SK-N-SH treated with all-trans-retinoic acid at 6 μM for 48 hours (cell line): ENCODE results near the gene ATRNL1.
"Not testable (repeated sequence)": the region's sequence is repeated elsewhere in the genome, so short reads cannot be mapped to it uniquely, and the experiment has no call there.

Source experiments
- ATAC-seq: fragments of 200-7000 bp; cut with Tn5 transposase; 3 replicates; pipeline ENCODE4 v1.9.1; 2020; ENCODE audit warnings: mild to moderate bottlenecking, moderate library complexity
- ARNTL ChIP-seq: fragments of 450-650 bp; formaldehyde crosslinking; IDR thresholded peaks from 2 replicates; pipeline ENCODE4 v1.5.0; 2020; ENCODE audit warnings: low read depth, mild to moderate bottlenecking, moderate library complexity, borderline replicate concordance
- BACH2 ChIP-seq: fragments of 250-450 bp; sonication (Bioruptor Pico); IDR thresholded peaks from 2 replicates; pipeline ENCODE4 v1.9.0; 2021; ENCODE audit warnings: mild to moderate bottlenecking, borderline replicate concordance
- CREB5 ChIP-seq: fragments of 250-450 bp; sonication (Bioruptor Pico); IDR thresholded peaks from 2 replicates; pipeline ENCODE4 v1.5.1; 2020; ENCODE audit warnings: low read depth, mild to moderate bottlenecking, moderate library complexity
- CSDC2 ChIP-seq: fragments of 250-450 bp; sonication (Bioruptor Pico); IDR thresholded peaks from 2 replicates; pipeline ENCODE4 v1.5.0; 2020; ENCODE audit warnings: mild to moderate bottlenecking, moderate library complexity
- CSRNP3 ChIP-seq: fragments of 250-450 bp; sonication (Bioruptor Pico); IDR thresholded peaks from 2 replicates; pipeline ENCODE4 v1.5.1; 2021; ENCODE audit warnings: mild to moderate bottlenecking, moderate library complexity
- ESRRG ChIP-seq: fragments of 250-450 bp; sonication (Bioruptor Pico); IDR thresholded peaks from 2 replicates; pipeline ENCODE4 v1.6.1; 2021; ENCODE audit warnings: mild to moderate bottlenecking
- GLIS3 ChIP-seq: fragments of 250-450 bp; sonication (Bioruptor Pico); IDR thresholded peaks from 2 replicates; pipeline ENCODE4 v1.5.0; 2020; ENCODE audit warnings: mild to moderate bottlenecking, moderate library complexity
- ISL1 ChIP-seq: fragments of 250-450 bp; sonication (Bioruptor Pico); IDR thresholded peaks from 2 replicates; pipeline ENCODE4 v2.1.2; 2022; ENCODE audit warnings: mild to moderate bottlenecking, moderate library complexity
- OSR1 ChIP-seq: fragments of 250-450 bp; sonication (Bioruptor Pico); IDR thresholded peaks from 2 replicates; pipeline ENCODE4 v1.8.0; 2022; ENCODE audit warnings: moderate library complexity, mild to moderate bottlenecking, inconsistent platforms
- PATZ1 ChIP-seq: fragments of 250-450 bp; sonication (Bioruptor Pico); IDR thresholded peaks from 2 replicates; pipeline ENCODE4 v1.8.0; 2020; ENCODE audit warnings: mild to moderate bottlenecking, moderate library complexity, borderline replicate concordance
- POU6F1 ChIP-seq: fragments of 250-450 bp; sonication (Bioruptor Pico); IDR thresholded peaks from 2 replicates; pipeline ENCODE4 v1.8.0; 2021; ENCODE audit warnings: low read depth, mild to moderate bottlenecking, moderate library complexity, borderline replicate concordance
- PPARA ChIP-seq: fragments of 250-450 bp; sonication (Bioruptor Pico); IDR thresholded peaks from 2 replicates; pipeline ENCODE4 v1.5.0; 2020; ENCODE audit warnings: mild to moderate bottlenecking, borderline replicate concordance
- RARB ChIP-seq: fragments of 250-450 bp; sonication (Bioruptor Pico); IDR thresholded peaks from 2 replicates; pipeline ENCODE4 v1.8.0; 2021; ENCODE audit warnings: mild to moderate bottlenecking, moderate library complexity
- TCF4 ChIP-seq: fragments of 250-450 bp; sonication (Bioruptor Pico); IDR thresholded peaks from 2 replicates; pipeline ENCODE4 v1.8.0; 2021; ENCODE audit warnings: mild to moderate bottlenecking, moderate library complexity, borderline replicate concordance
- TOX ChIP-seq: fragments of 250-450 bp; sonication (Bioruptor Pico); IDR thresholded peaks from 2 replicates; pipeline ENCODE4 v1.8.0; 2021; ENCODE audit warnings: mild to moderate bottlenecking, moderate library complexity, borderline replicate concordance
- TSHZ2 ChIP-seq: fragments of 250-450 bp; sonication (Bioruptor Pico); IDR thresholded peaks from 2 replicates; pipeline ENCODE4 v1.5.0; 2020; ENCODE audit warnings: mild to moderate bottlenecking, moderate library complexity
- ZFP3 ChIP-seq: fragments of 250-450 bp; sonication (Bioruptor Pico); IDR thresholded peaks from 2 replicates; pipeline ENCODE4 v1.5.0; 2020; ENCODE audit warnings: mild to moderate bottlenecking, moderate library complexity
- ZFP30 ChIP-seq: fragments of 450-650 bp; formaldehyde crosslinking; IDR thresholded peaks from 2 replicates; pipeline ENCODE4 v1.5.0; 2022; ENCODE audit warnings: mild to moderate bottlenecking, moderate library complexity
- ZNF565 ChIP-seq: fragments of 450-650 bp; formaldehyde crosslinking; conservative IDR thresholded peaks from 2 replicates; pipeline ENCODE4 v1.5.0; 2020; ENCODE audit warnings: low read depth, mild to moderate bottlenecking, moderate library complexity
- ZNF70 ChIP-seq: fragments of 450-650 bp; formaldehyde crosslinking; IDR thresholded peaks from 2 replicates; pipeline ENCODE4 v1.5.0; 2020; ENCODE audit warnings: mild to moderate bottlenecking, moderate library complexity
- ZNF8 ChIP-seq: fragments of 450-650 bp; formaldehyde crosslinking; IDR thresholded peaks from 2 replicates; pipeline ENCODE4 v1.5.0; 2020; ENCODE audit warnings: mild to moderate bottlenecking, moderate library complexity

ATRNL1 gene

GRCh38 chr10:115818012-115818411 lies 724.8 kb downstream of the ATRNL1 start:
- ATAC-seq: peak; percentile 44
- TF ChIP-seq PPARA (CRISPR knock-in tag): no peak
- TF ChIP-seq TOX: no peak
- TF ChIP-seq ZNF70 (CRISPR knock-in tag): no peak
- no peak for TF ChIP-seq RARB

GRCh38 chr10:115826396-115826795 lies 733.2 kb downstream of the ATRNL1 start:
- TF ChIP-seq POU6F1 (no peak), ZNF8 (CRISPR knock-in tag) (no peak), TCF4 (no peak), ESRRG (no peak), PATZ1 (CRISPR knock-in tag) (no peak), OSR1 (CRISPR knock-in tag) (no peak), ZFP30 (CRISPR knock-in tag) (no peak), TSHZ2 (CRISPR knock-in tag) (no peak), TOX (no peak), ISL1 (CRISPR knock-in tag) (no peak), ZFP3 (no peak), ZNF565 (CRISPR knock-in tag) (no peak), CSDC2 (CRISPR knock-in tag) (no peak)
- TF ChIP-seq, all 23 proteins: peak for 0
- ATAC-seq: no peak

- TF ChIP-seq CREB5 (no peak), CSRNP3 (CRISPR knock-in tag) (no peak), TOX (no peak), GLIS3 (CRISPR knock-in tag) (no peak), ESRRG (no peak), BACH2 (CRISPR knock-in tag) (no peak), ARNTL (no peak)
- ATAC-seq: no peak
Measured at GRCh38 chr10:115827231-115828009, 734.3 kb downstream of the ATRNL1 start.

GRCh38 chr10:115828182-115828581 lies 735.0 kb downstream of the ATRNL1 start:
- not testable (repeated sequence) for ATAC-seq
